ENCODE measurements around the gene MYORG. TPM values are rescaled to one million over a fixed set of nuclear protein-coding genes. Genes with fewer than 3 reads are reported as not detected.

The MYORG gene
- total RNA-seq, 1 experiment from 2014 or later = 5.6 TPM

- Histone ChIP-seq H3K56ac (ENCODE audit: insufficient read length, low read depth, low read length) (no peak overlapping the region), H4K91ac (ENCODE audit: insufficient read length, low read depth, low read length) (no peak overlapping the region), H4K5ac (ENCODE audit: insufficient read length, low read depth, low read length) (no peak overlapping the region), H3K4me1 (ENCODE audit: insufficient read depth, low read length) (peaks cover 8% of the 10 kb centered on the region; the same call in 1 of the 2 replicates), H3K23ac (ENCODE audit: insufficient read length, low read depth, low read length) (no peak overlapping the region), H3T11ph (ENCODE audit: low read length) (no peak overlapping the region), H3K4ac (ENCODE audit: low read depth, low read length) (no peak overlapping the region), H2BK20ac (ENCODE audit: low read depth, low read length, poor library complexity, severe bottlenecking) (no peak overlapping the region), H3K27me3 (ENCODE audit: insufficient read depth, low read length) (no peaks in the 10 kb centered on the region), H3K9me3 (ENCODE audit: control insufficient read depth, low read depth, low read length) (no peaks in the 10 kb centered on the region), H3K79me1 (ENCODE audit: insufficient read depth, low read depth, low read length, poor library complexity, severe bottlenecking) (no peaks in the 10 kb centered on the region), H2AFZ (ENCODE audit: low read length) (no peak overlapping the region), H3K18ac (ENCODE audit: insufficient read length, low read depth, low read length) (no peak overlapping the region), H2BK12ac (ENCODE audit: insufficient read length, low read depth, low read length) (no peak overlapping the region), H3K79me2 (ENCODE audit: insufficient read depth, low read length) (no peaks in the 10 kb centered on the region), H4K8ac (replicated peaks; ENCODE audit: insufficient read length, low read depth, low read length) (no peak overlapping the region), H3K14ac (ENCODE audit: insufficient read depth, low read length) (no peak overlapping the region), H2AK5ac (ENCODE audit: insufficient read length, low read length) (no peak overlapping the region), H2BK120ac (ENCODE audit: low read depth, low read length, poor library complexity, severe bottlenecking) (no peak overlapping the region), H3K4me2 (ENCODE audit: insufficient read depth, insufficient read length, low read length) (peak overlapping the region; percentile 17), H3K27ac (ENCODE audit: insufficient read length, low read depth, low read length) (peak overlapping the region; percentile 16), H3K23me2 (ENCODE audit: insufficient read length, low read depth, low read length, poor library complexity, severe bottlenecking) (no peaks in the 10 kb centered on the region), H2BK15ac (ENCODE audit: low read depth, low read length) (no peak overlapping the region; the same call in 1 of the 2 replicates), H3K9ac (ENCODE audit: extremely low read depth, insufficient read length, low read length) (no peak overlapping the region), H4K20me1 (ENCODE audit: control insufficient read depth, insufficient read depth, insufficient read length) (no peaks in the 10 kb centered on the region), H2BK5ac (ENCODE audit: insufficient read length, low read length) (no peak overlapping the region)
- Mint-ChIP-seq H3K4me3 (peak overlapping the region in 1 of 2 experiments; percentile 1; a peak in 2 of 5 replicates), H3K9me3 (peaks cover 0 to under 1% of the 10 kb centered on the region in 2 experiments; a peak in 1 of 5 replicates), H3K36me3 (ENCODE audit: insufficient read depth in 1 of 3, low read depth in 3 of 3) (peaks cover 4 to 15% (median 10%) of the 10 kb centered on the region in 3 experiments; a peak in 6 of 7 replicates), H3K27me3 (ENCODE audit: low read depth) (no peaks in the 10 kb centered on the region), H3K27ac (peak overlapping the region; percentile 1 to 23 (median 20); a peak in 4 of 7 replicates), H3K4me1 (peaks cover 31 to 36% of the 10 kb centered on the region in 2 experiments)
- WGBS (ENCODE audit: extremely low coverage, insufficient read length, low lambda C conversion rate) = no CpG with 5 or more reads among the region's 2 CpGs
- TF ChIP-seq, protein P1, sequence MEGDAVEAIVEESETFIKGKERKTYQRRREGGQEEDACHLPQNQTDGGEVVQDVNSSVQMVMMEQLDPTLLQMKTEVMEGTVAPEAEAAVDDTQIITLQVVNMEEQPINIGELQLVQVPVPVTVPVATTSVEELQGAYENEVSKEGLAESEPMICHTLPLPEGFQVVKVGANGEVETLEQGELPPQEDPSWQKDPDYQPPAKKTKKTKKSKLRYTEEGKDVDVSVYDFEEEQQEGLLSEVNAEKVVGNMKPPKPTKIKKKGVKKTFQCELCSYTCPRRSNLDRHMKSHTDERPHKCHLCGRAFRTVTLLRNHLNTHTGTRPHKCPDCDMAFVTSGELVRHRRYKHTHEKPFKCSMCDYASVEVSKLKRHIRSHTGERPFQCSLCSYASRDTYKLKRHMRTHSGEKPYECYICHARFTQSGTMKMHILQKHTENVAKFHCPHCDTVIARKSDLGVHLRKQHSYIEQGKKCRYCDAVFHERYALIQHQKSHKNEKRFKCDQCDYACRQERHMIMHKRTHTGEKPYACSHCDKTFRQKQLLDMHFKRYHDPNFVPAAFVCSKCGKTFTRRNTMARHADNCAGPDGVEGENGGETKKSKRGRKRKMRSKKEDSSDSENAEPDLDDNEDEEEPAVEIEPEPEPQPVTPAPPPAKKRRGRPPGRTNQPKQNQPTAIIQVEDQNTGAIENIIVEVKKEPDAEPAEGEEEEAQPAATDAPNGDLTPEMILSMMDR (conservative IDR thresholded peaks at IDR 0.05) = no peak
- no peak for DNase-seq
Observed at GRCh38 chr9:34334916-34335315, 41.8 kb downstream of the MYORG start.

All from H9 (cell line).